SJCRH30 (cell line): ENCODE results near the gene DOK3. TPM values are rescaled to one million over a fixed set of nuclear protein-coding genes. Genes with fewer than 3 reads are reported as not detected.

Experiments used
- DNase-seq, 2 experiments: peaks; one replicate each; pipeline ENCODE4 v3.0.0-alpha.2; 2015 to 2020
- H3K27ac ChIP-seq: fragments of 250-450 bp; sonication (Bioruptor Pico); 2 replicates; pipeline ENCODE4 v1.5.1; 2020; ENCODE audit warnings: mild to moderate bottlenecking, moderate library complexity
- H3K27me3 ChIP-seq: fragments of 250-450 bp; sonication (Bioruptor Pico); 2 replicates; pipeline ENCODE4 v1.5.1; 2020; ENCODE audit warnings: mild to moderate bottlenecking, moderate library complexity
- H3K36me3 ChIP-seq: fragments of 250-450 bp; sonication (Bioruptor Pico); 2 replicates; pipeline ENCODE4 v1.5.1; 2020; ENCODE audit warnings: mild to moderate bottlenecking, moderate library complexity
- H3K4me1 ChIP-seq: fragments of 250-450 bp; sonication (Bioruptor Pico); 2 replicates; pipeline ENCODE4 v1.5.1; 2020; ENCODE audit warnings: mild to moderate bottlenecking, moderate library complexity
- H3K4me3 ChIP-seq: fragments of 250-450 bp; sonication (Bioruptor Pico); 2 replicates; pipeline ENCODE4 v1.5.1; 2020; ENCODE audit warnings: mild to moderate bottlenecking, moderate library complexity
- H3K9me3 ChIP-seq: fragments of 250-450 bp; sonication (Bioruptor Pico); replicated peaks from 2 replicates; pipeline ENCODE4 v1.5.1; 2020; ENCODE audit warnings: mild to moderate bottlenecking, moderate library complexity
- total RNA-seq: library from RNA; depleted of rRNA; stranded (reverse); fragments of >200 nt; shearing (Covaris generic); gene quantifications from 2 replicates; pipeline ENCODE4 v1.2.3, GENCODE V29; 2014

DOK3 gene
- total RNA-seq, 1 experiment from 2014 or later: 6.2 TPM

DNA sequence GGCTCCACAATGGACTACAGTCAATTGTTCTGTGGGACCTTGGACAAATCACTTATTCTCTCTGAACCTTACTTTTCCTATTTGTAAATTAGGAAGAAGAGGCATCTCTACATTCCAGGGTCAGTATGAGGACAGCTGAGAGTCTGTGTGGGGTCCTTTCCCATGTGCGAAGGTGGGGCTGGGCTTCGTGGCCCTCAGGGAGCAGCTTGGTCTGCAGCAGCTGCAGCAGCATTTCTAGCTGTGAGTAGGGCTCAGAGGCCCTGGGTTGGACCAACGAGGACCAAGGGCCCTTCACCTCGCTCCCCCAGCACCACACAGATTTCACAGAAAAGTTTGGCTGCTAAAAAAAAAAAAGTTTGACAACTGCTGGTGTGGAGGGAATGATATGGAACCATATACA is 16.6 kb upstream of the DOK3 start:
- H3K27me3 ChIP-seq: no peaks in the 10 kb centered on the region
- peak; percentile 75 to 84 for DNase-seq
- peak overlapping the region; percentile 76 for H3K27ac ChIP-seq
- H3K4me3 ChIP-seq: no peak overlapping the region
- H3K36me3 ChIP-seq: peaks cover 49% of the 10 kb centered on the region
- peaks cover 32% of the 10 kb centered on the region for H3K4me1 ChIP-seq
- H3K9me3 ChIP-seq: no peaks in the 10 kb centered on the region

DNA sequence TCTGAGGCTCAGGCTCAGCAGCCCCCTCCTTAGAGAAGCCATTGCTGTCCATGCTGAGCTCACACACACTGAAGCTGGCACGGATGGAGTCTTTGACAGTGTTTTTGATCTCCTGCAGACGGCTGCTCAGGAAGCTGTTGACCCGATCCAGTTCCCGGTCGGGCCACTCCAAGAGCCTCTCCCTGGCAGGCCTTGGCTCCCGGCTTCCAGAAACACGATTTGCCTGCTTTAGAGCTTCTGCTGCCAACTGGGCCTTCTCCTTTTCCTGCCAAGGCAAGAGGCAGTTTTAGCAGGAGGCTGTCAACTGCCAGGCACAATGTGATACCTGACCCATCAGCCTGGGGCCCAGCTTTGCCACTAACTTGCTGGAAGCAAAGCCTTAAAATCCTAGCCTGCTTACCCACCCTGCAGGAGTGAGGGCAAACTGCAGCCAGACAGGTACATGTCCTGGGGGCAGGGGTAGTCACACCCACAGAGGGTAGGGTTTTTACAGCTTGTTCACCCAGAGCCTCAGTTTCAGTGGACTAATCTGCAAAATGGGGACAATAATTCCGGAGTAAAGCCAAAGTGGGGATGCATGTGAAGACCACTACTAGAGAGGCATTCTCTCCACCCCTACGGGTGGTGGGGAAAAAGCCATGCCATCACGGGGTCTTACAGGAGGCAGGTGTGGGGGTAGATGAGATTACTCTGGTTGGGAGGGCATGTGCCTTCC is 15.5 kb upstream of the DOK3 start:
- Histone ChIP-seq H3K4me3 (no peak overlapping the region), H3K27ac (peak overlapping the region; percentile 76; the same call in 1 of the 2 replicates), H3K4me1 (peaks cover 42% of the 10 kb centered on the region), H3K36me3 (peaks cover 45% of the 10 kb centered on the region), H3K9me3 (no peaks in the 10 kb centered on the region), H3K27me3 (no peaks in the 10 kb centered on the region)
- no peak for DNase-seq

DNA sequence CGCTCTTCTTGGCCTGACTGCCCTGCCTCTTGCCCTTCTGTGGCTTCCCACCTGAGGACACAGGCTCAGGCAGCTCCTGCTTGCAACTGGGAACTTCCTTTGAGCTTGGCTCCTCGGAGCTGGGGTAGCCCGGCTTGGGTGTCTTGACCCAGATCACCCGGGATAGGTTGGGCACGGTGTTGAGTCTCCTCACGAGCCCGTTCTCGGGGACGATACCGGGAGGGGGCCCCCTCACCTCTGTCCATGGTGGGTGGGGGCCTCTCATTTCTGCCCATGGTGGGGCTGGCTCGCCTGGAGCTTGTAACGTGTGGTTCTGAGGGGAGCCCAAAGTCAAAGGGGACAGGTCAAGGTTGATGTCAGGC is 14.9 kb upstream of the DOK3 start:
- H3K27me3 ChIP-seq: no peaks in the 10 kb centered on the region
- no peak for DNase-seq

DNA sequence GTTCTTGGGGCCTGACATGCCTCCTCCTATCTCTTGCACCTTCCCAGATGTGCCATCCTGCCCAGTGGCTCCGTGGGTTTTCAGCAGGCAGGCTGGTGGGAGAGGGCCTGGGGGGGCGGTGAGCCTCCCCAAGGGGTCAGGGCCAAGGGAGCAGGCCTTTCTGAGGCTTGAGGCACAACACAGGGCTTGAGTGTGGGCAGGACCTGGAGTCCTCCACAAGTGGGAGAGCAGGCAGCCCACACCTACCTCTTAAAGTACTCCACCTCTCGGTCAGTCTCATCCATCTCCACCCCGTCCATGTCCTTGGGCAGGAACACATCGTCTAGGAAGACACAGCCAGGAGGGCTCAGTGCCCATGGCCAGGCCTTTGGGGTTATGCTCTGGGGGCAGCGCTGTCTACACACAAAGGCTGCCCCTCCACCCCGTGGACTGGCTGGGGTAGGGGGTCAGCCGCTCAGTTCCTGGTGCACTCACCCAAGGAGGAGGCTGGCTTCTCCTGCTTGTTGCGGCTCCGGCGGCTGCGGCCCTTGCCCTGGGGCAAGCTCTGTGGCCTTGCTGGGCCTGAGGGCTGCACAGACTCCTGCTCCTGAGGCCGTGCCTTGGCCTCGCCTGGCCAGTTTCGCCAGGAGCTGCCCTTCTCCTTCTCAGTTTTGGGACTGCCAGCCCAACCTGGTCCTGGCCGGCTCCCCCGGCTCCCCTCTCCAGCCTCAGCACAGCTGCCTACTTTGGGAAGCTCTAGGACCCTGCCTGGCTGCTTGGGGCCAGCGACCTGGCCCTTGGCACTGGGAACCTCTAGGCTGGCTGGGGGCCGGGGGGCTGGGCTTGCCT is 14.3 kb upstream of the DOK3 start:
- H3K27me3 ChIP-seq: no peaks in the 10 kb centered on the region
- H3K27ac ChIP-seq: no peak overlapping the region
- H3K4me3 ChIP-seq: no peak overlapping the region
- H3K4me1 ChIP-seq: peaks cover 46% of the 10 kb centered on the region
- DNase-seq: no peak
- peaks cover 54% of the 10 kb centered on the region for H3K36me3 ChIP-seq
- H3K9me3 ChIP-seq: no peaks in the 10 kb centered on the region

More for the DNA sequence above, 14.9 kb upstream of the DOK3 start:
- no peak overlapping the region for H3K4me3 ChIP-seq
- H3K36me3 ChIP-seq: peaks cover 49% of the 10 kb centered on the region
- H3K27ac ChIP-seq: no peak overlapping the region
- peaks cover 46% of the 10 kb centered on the region for H3K4me1 ChIP-seq
- no peaks in the 10 kb centered on the region for H3K9me3 ChIP-seq

DNA sequence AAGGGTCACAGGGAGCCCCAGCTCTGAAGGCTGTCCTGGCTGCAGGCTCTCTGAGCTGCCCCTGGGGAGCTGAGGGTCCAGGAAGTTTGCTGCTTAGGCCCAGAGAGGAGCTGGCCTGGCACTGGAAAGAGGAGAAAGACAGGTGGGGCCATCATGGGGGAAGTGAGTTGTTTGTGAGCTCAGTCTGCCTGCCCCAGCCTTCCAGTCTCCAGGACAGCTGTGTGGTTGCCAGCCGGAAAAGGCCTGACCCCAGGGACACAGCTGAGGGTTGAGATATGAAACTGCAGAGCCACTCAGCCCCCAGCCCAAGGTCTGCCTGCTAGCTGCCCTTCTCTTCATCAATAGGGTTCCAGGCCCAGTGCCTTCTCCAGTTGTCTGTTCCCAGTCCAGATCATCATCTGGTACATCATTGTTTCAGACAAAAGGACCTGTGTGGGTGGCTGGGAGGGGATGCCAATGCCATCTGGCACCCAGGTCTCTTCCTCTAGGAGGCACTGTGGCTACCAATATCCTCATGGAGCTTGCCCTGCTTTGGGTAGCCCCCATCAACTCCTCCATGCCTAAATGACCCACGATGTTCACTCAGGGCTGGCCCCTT is 11.4 kb upstream of the DOK3 start:
- peak; percentile 87 to 90 for DNase-seq
- Histone ChIP-seq H3K4me1 (peaks cover 30% of the 10 kb centered on the region), H3K4me3 (no peak overlapping the region), H3K36me3 (peaks cover 55% of the 10 kb centered on the region), H3K27ac (peak overlapping the region; percentile 49), H3K9me3 (no peaks in the 10 kb centered on the region), H3K27me3 (no peaks in the 10 kb centered on the region)

DNA sequence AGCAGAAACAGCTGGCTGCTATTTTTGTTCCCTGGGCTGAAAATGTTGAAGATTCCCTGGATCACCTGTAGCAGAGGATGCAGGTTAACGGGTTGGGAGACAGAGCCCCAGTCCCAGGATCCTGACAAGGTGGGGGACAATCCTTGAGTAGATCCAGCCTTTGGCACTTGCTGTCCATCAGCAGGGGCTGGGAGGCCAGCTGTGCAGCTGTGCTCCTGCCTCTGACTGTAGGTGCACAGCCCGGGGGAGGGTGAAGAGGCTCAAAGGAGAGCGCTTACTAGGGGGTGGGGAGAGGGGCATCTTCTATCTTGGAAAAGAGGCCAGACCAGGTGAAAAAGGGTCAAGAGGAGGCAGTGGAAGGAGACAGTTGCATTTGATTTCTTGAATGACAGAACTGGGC is 10.6 kb upstream of the DOK3 start:
- peaks cover 53% of the 10 kb centered on the region for H3K36me3 ChIP-seq
- no peaks in the 10 kb centered on the region for H3K27me3 ChIP-seq
- H3K4me1 ChIP-seq: peaks cover 23% of the 10 kb centered on the region
- DNase-seq: no peak
- H3K27ac ChIP-seq: peak overlapping the region; percentile 49; the same call in 1 of the 2 replicates
- H3K4me3 ChIP-seq: no peak overlapping the region
- no peaks in the 10 kb centered on the region for H3K9me3 ChIP-seq

DNA sequence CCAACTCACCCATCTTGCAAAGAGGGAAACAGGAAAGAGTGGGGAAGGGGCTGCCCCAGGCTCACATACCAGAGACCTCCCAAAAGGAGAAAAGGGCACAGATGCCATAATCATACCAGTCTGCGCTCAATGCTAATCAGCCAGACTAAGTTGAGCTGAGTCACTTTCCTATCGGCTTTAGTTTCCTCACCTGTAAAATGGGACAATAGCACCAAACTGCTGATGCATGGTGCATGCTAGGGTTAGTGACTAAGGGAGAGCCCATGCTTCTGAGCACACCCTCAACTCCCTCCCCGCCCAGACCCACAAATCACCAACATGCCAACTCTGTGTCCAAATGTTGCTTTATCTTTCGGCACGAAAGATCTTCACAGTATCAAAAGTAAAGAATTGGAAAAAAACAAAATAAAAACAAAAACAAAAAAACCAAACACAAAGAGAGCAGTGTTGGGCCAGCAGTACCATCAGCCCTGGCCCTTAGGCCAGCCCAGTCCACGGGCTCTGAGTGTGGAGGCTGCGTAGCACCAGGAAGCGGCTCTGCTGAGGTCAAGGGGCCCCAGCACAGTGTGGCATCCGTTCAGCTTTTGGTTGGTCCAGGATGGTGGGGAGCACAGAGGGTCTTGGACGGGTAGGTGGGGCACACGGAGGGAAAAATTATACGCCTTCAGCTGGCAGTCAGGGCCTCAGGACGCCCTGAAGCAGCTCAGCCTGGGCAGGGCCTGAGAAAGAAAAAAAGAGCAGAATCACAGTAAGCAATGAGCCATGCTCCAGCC is 10.0 kb upstream of the DOK3 start:
- Histone ChIP-seq H3K4me1 (peaks cover 22% of the 10 kb centered on the region), H3K27ac (no peak overlapping the region), H3K4me3 (no peak overlapping the region), H3K36me3 (peaks cover 51% of the 10 kb centered on the region), H3K9me3 (no peaks in the 10 kb centered on the region), H3K27me3 (no peaks in the 10 kb centered on the region)
- no peak for DNase-seq

DNA sequence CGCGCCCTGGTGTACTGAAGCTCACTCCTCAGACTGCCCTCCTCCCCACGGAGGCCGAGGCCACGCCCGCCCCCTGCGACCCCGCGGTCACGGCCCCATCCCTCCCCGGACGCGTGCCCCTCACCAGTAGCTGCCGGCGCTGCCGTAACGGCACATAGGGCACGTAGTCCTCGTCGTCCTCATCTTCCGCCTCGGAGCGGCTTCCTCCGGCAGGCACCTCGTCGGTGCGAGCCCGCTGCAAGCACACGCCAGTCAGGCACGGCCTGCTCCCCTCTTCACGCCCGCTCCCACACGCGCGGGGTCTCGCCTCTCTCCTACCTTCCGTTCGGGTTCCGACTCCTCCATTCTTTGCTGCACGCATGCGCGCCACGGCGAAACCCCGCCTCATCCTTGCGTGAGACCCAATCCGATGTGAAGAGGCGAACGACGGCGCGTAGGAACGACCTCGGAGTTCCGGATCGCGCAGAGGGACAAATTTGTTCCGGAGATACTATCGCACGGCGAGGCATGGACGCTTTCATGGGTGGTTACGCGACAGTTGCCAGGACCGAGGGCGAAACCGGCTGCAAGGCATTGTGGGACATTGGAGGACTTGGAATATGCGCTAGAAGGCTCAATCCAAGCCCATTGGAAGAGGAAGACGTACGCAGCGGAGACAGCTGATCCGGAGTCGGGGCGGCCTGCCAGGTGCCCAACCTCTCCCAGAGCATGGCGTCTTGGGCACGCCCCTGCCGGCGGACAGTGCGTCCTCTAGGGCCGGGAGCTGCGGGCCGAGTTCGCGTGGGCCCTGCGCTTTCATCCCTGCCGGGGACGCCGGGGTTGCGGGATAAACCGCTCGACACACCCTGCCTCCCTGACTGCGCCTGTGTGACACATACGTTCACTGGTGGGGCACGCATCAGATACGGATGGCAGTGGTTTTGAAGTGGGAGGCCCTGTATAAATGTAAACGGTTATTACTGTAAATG is 7.3 kb upstream of the DOK3 start, which contains the start of gene DDX41:
DDX41 (minus strand) TSS at position 361 of the 968 bp plus-strand sequence; CDS start at position 345, 16 bp downstream.
- Histone ChIP-seq H3K4me1 (peaks cover 21% of the 10 kb centered on the region), H3K9me3 (no peaks in the 10 kb centered on the region), H3K27ac (peak within 1 kb of the TSS; percentile 68), H3K4me3 (peak within 1 kb of the TSS; percentile 74), H3K36me3 (peaks cover 42% of the 10 kb centered on the region), H3K27me3 (no peaks in the 10 kb centered on the region)
- peak; percentile 98 to 99 for DNase-seq

DNA sequence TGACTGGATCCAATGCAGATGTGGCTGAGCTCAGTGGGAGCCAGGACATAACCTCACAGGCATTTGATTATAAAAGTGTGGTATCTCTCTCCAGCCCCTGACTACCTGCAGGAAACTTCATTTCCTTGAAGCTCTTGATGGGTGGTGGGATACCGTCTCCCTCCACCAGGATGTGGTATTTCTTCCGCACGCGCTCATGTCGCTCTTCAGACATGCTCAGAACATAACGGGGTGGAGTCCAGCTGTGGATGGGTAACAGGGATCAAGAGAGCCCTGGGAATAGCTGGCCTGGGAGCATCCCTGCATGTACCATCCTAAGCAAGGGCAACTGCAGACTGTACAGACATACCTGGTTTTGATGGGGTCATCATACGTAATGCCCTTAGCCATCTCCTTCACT is 6.0 kb upstream of the DOK3 start:
- H3K27me3 ChIP-seq: no peaks in the 10 kb centered on the region
- peaks cover 46% of the 10 kb centered on the region for H3K36me3 ChIP-seq
- peaks cover 9% of the 10 kb centered on the region for H3K4me1 ChIP-seq
- peak overlapping the region; percentile 74; the same call in 1 of the 2 replicates for H3K4me3 ChIP-seq
- no peak overlapping the region for H3K27ac ChIP-seq
- no peaks in the 10 kb centered on the region for H3K9me3 ChIP-seq
- DNase-seq: no peak

DNA sequence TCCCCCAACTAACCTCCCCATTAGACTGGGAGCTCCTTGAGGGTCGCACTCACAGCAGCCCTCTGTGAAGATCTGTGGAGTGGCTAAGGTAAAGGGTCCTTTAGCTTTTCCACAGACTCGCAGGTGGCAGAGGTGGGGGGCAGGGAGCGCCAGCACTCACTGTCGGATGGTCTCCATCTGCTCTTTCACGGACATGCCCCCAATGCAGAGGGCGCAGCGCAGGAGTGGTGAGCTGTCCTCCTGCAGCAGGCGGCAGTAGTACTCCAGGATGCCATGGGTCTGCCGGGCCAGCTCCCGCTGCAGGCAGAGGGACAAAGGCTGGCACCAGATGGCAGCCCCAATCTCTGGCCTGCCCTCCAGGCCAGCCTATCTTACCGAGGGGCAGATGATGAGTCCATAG is 4.9 kb upstream of the DOK3 start:
- Histone ChIP-seq H3K4me3 (no peak overlapping the region), H3K27me3 (no peaks in the 10 kb centered on the region), H3K27ac (no peak overlapping the region), H3K36me3 (peaks cover 40% of the 10 kb centered on the region), H3K4me1 (peaks cover 7% of the 10 kb centered on the region), H3K9me3 (no peaks in the 10 kb centered on the region)
- DNase-seq: no peak

DNA sequence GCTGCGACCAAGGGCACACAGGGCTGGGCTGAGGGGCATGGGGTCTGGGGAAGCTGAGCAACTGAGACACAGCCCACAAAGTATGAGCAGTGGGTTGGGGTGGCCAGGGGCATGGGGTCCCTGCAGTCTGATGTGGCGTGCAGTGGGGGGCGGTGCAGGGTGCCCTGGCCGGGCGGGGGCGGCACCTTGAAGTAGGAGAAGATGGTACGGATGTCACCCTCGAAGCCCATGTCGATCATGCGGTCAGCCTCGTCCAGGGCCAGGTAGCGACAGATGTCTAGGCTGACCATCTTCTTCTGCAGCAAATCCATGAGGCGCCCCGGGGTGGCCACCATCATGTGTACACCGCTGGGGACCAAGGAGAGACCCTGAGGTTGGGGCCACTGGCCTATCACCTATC is 3.9 kb upstream of the DOK3 start:
- no peaks in the 10 kb centered on the region for H3K9me3 ChIP-seq
- no peaks in the 10 kb centered on the region for H3K27me3 ChIP-seq
- peaks cover 34% of the 10 kb centered on the region for H3K36me3 ChIP-seq
- peaks cover 15% of the 10 kb centered on the region for H3K4me1 ChIP-seq
- no peak overlapping the region for H3K4me3 ChIP-seq
- no peak for DNase-seq
- no peak overlapping the region for H3K27ac ChIP-seq

DNA sequence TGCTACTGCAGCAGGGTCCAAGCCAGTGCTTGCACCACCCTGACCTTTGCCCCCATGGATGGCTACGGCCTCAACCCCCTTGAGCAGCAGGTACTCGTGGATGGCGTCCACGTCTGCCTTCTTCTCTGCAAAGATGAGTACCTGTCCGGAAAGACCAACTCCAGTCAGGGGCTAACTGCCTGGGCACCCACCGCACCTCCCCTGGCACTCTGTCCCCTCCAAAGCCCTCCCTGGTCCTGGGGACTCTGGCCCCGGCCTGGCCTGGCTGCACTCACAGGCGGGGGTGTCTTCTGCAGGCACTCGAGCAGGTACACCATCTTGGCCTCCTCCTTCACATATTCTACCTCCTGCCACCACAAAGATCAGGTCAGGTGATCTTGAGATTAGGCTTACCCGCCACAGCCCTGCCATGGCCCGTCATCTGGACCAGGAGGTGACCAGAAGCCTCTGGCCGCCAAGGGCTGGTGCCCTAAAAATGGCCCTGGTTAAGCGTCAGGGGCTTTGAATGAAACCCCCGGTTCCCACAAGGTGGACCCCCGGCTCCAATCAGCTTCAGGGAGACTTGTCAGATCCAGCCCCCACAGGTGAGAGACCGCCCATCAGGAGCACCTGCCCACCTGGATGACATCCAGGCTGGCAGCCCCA is 3.2 kb upstream of the DOK3 start:
- H3K9me3 ChIP-seq: no peaks in the 10 kb centered on the region
- H3K4me1 ChIP-seq: peaks cover 16% of the 10 kb centered on the region
- H3K4me3 ChIP-seq: no peak overlapping the region
- DNase-seq: no peak
- H3K27me3 ChIP-seq: no peaks in the 10 kb centered on the region
- no peak overlapping the region for H3K27ac ChIP-seq
- H3K36me3 ChIP-seq: peaks cover 34% of the 10 kb centered on the region
